NCI-H2227 treated with DMSO at 0.1 percent for 48 hours (cell line): Measurements from ENCODE around the gene ADIPOR2.

Experiments
- DNase-seq: peaks from one replicate; lab custom pipeline; 2025; lab: John Stamatoyannopoulos, UW

The ADIPOR2 gene

DNA sequence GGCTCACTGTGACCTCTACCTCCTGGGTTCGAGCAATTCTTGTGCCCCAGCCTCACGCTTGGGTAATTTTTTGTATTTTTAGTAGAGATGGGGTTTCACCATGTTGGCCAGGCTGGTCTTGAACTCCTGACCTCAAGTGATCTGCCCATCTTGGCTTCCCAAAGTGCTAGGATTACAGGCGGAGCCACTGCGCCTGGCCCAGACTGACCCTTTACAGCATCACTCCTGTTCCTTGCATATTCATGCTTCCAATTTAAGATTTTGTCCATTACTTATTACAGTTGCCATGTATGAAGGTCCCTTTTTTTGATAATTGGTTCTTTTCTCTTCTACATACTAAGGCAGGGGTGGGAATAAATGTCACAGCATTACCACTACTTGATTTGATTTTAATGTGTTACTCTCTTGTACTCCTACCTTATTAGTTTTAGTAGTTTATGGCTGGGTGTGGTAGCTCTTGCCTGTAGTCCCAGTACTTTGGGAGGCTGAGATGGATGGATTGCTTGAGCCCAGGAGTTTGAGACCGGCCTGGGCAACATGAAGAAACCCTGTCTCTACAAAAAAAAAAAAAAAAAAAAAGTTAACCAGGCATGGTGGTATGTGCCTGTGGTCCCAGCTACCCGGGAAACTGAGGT lies 46.9 kb downstream of the ADIPOR2 start:
- no peak for DNase-seq

DNA sequence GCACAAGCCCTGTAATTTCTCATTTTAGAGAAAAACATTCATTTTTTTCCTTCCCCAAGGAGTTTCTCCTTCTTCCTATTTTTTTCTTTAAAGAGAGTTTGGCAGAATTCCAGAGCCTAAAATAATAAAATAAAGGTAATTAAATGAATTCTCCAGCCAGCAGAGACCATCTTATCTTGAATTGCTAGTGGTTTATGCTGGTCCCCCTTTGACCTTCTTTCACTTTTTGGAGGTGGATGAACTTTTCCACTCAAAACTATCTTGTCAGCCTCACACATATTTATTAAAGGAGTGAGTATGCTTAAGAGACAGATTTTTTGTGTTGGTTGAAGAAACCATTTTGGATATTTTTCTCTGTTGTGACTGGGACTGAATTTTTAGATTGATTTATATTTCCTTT lies 47.6 kb downstream of the ADIPOR2 start:
- no peak for DNase-seq

DNA sequence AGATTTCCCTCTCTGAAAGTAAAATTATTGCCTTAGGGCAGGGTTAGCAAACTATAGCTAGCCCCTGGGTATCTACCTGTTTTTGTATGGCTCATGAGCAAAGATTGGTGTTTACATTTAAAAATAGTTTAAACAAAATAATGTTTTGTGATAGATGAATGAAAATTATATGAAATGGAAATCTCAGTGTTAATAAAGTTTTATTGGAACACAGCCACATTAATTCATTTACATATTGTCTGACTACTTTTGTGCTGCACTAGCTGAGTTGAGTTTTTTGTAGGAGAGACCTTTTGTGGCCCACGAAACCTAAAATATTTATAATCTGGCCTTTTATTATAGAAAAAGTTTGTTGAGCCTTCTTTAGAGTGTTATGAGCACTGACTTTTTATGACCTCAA lies 48.5 kb downstream of the ADIPOR2 start:
- DNase-seq: no peak

DNA sequence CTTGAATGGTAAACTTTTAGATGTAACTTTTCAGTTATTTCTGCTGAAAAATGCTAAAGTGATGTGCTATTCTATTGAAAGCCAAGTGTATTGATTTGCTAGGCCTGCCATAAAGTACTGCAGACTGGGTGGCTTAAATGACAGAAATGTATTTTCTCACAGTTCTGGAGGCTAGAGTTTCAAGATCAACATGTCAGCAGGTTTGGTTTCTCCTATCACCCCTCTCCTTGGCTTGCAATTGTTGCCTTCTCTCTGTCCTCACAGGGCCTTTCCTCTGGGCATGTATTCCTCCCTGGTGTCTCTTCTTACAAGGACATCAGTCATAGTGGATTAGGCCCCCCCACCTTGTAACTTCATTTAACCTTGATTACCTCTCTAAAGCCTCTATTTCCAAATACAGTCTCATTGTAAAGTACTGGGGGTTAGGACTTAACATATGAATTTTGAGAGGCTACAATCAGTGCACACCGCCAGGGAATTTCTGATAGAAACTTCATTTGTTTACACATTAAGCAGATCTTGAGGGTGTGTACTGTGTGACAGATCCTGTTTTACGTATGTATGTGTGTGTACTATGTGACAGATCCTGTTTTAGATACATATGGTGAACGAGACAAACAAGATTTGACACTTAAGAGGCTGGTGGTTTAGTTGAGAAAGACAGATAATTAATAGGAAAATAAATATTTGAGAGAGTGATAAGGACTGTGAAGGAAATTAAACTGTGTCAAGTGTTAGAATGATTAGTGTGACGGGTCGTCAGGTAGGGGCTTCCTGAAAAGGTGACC lies 49.5 kb downstream of the ADIPOR2 start:
- no peak for DNase-seq

DNA sequence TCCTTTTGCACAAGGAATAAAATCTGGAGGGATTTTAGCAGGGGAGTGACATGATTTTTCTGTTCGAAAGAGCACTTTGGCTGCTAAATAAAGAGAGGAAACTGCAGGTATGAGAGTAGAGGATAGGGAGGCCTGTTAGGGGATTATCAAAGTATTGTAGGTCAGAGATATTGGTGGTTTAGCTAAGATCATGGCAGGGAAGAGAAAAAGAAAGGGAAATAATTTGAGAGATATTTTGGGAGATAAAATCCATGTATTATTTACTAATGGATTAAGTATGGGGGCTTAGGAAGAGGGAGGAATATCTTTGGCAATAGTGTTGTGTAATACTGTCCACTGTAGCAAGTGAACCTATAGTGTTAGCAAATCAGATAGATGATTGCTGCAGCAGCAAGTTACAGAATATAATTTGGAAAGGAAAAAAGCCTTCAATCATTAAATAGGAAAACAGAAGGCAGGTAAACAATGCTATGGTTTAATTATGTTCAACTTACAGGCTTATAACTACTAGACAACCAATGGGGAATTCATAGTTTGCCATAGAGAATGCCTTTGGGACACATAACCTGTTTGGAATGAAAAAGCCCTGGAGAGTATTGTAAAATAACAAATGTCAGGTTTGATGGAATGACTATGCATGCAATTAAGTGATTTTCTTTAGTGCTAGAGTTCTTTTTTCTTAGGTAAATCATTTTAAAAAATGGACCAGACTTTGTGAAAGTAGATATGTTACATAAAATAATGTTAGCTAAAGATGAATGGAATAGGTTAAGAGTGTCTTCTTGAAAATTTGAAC lies 50.5 kb downstream of the ADIPOR2 start:
- no peak for DNase-seq

DNA sequence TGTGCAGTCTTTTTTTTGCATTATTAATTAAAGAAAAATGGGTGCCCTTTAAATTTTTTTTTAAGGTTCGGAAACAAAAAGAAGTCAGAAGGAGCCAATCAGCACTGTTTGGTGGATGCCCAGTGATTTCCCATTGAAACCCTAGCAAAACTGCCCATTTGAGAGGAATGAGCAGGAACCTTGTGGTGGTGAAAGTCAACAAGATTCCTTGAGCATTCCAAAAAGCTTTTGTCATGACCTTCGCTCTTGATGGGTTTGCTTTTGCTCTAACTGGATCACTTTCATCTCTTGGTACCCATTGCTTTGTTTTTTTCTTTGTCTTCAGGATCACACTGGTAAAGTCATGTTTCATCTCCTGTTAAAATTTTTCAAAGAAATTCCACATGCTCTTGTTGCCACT lies 54.1 kb downstream of the ADIPOR2 start:
- DNase-seq: no peak

DNA sequence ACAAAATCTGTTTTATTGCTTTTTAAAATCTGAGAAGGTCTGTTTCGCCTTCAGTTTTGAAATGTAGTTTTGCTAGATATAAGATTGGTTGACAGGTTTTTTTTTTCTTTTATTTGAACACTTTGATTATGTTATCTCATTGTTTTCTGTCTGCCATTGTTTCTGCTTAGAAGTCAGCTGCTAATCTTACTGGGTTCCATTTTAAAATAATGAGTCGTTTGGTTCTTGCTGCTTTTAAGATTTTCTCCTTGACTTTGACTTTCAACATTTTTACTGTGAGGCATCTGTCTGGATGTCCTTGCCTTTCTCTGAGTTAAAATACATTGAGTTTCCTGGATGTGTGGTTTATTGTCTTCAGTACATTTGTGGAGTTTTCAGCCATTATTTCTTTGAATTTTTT lies 56.7 kb downstream of the ADIPOR2 start:
- DNase-seq: no peak

DNA sequence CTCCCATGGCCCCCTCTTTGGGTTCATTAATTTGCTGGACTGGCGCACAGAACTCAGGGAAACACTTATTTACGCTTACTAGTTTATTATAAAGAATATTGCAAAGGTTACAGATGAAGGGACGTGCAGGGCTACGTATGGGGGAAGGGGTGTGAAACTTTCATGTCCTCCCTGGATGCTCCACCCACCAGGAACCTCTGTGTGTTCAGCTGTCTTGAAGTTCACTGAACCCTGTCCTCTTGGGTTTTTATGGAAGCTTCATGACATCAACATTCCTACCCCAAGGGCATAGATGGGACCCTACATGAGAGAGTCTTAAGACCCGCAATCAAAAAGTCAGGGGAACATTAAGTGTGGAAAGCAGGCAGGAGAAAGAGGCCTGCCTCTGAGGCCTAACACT lies 58.1 kb downstream of the ADIPOR2 start:
- DNase-seq: no peak

DNA sequence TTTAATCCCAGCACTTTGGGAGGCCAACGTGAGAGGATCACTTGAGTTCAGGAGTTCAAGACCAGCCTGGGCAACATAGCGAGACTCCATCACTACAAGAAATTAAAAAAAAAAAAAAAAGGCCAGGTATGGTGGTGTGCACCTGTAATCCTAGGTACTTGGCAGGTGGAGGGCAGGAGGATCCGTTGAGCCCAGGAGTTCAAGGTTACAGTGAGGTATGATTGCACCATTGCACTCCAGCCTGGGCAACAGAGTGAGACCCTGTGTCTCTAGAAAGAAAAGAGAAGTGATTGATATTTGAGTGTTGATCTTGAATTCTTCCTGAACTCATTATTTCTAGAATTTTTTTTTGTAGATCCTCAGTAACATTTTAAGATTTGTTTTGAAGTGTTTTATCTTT lies 59.4 kb downstream of the ADIPOR2 start:
- no peak for DNase-seq

DNA sequence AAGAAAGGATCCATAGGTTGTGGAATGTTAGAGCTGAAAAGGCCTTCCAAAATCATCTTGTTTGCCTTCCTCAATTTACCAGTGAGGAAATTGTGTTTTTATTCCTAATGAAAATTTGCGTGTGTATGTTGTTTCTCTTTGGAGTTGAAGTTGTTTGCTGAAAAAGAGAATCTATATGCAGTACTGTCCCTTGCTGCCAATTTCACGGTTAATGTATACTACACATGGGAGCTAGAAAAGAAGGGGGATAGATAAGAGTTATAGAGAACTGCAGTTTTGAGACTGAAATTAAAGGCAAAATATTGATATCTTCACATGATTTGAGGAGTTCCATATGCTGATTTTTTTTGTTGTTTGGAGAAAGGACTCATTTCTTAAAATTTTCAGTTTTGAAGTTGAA lies 67.5 kb downstream of the ADIPOR2 start:
- no peak for DNase-seq

DNA sequence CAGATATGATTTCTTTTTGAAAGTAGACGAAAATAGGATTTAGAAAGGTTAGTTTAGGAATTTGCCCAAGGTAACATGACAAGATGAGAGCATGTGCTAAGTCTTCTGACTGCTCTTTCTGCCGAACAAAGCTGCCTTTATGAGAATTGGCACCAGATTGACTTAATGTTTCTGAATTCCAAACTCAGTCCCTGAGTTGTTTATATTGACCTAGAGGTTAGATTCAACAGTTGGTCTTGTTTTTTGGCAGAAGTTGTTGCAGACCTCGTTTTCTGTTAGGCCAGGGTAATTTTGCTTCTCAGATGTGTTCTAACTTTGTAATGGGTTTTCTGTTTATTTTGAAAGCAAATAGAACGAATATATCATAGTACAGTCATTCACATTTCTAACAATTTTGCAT lies 68.0 kb downstream of the ADIPOR2 start:
- DNase-seq: no peak

DNA sequence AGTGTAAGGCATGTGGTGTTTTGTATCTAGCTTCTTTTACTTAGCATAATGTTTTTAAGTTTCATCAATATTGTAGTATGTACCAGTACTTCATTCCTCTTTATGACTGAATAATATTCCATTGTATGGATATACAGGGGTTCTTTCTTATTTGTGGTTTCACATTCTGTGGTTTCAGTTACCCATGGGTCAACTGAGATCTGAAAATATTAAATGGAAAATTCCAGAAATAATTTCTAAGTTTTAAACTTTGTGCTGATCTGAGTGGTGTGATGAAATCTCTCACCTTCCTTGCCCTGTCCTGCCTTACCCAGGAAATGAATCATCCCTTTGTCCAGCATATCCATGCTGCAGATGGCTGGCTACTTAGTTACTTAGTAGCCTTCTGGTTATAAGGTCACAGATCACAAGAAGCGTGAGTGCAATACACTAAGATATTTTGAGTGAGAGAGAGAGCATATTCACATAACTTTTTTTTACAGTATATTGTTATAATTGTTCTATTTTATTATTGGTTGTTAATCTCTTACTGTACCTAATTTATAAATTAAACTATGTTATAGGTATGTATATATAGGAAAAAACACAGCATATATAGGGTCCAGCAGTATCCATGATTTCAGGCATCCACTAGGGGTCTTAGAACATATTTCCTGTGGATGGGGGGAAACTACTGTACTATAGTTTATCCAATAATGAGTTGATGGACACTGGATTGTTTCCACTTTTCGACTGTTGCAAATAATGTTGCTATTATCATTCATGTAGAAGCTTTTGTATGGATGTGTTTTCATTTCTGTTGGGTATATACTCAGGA lies 69.9 kb downstream of the ADIPOR2 start:
- no peak for DNase-seq

DNA sequence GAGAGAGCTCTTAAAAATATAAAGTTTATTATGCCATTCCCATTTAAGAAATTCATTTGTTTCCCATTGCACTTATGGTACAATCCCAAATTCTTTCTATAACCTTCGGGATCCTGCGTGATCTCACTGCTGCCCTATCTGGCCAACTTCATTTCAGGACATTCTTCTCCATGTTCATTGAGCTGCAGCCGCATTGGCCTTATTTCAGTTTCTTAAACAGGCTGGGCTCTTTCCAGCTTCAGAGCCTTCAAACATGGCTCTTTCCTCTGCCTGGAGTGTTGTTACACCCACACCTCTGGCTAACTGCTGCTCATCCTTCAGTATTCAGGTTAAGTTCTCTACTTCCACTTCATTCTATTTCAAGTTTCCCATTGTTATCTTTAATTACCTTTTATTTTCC lies 71.0 kb downstream of the ADIPOR2 start:
- no peak for DNase-seq

DNA sequence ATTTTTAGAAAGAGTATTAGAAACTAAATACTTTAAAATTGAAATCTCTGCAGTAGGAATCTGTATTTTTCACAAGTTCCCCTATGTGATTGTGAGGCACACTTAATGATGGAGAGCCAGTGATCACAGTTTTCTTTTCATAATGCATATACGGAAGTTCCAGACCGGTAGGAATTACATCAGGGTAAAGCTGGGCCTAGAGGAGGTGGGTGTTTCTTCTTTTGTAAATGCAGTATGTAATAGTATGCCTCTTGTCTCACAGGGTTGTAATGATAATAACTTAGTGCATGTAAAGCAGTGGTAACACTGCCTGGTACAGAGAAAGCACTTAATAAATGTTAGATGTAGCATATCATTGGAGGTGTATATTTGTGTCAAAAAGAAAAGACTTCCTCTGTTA lies 72.3 kb downstream of the ADIPOR2 start:
- DNase-seq: no peak

DNA sequence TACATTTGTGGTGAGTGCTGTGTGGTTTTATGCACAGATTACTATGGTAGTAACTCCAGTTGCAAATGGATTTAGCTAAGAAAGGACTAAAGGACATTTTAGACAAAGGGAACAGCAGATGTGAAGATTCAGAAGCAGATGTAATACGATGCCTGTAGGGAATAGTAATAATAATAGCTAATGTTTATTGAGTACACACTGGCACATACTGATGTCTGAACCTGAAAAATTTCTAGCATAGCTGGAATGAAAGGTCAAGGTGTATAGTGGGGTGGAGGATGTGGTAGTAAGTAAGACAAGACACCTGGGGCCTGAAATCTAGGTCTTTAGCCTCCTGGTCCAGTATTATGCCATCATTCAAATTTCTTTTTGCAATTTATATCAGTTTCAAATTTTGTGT lies 75.2 kb downstream of the ADIPOR2 start:
- no peak for DNase-seq

DNA sequence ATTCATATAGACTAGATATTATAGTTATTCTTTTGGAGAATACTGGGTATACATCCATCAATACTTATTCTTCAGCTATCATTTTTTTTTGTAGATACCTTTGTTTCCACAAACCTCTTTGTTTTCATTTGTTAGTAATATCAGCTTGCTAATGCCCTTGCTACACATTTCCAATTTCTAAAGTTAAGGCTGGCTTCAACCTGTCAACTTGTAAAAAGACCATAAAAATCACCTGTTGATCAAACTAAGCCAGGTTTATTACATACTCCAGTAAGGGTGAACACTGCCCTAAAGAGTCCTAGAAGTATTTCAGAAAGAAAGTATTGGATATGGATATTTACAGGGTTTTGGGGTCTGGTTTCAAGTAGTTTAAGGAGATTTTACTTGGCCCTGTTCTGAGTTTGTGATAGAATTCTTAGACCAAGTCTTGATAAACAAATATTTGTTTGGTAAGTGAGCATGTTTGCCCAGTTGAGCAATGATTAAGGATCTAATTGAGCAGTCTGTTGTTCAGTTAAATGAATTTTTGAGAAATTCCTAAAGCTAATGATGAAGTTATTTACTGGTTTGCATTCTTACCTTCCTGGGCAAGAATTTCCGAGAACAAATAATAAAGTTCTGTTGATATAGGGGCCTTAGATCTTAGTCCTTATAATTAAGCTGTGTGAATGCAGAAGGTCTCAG lies 76.7 kb downstream of the ADIPOR2 start:
- DNase-seq: no peak

DNA sequence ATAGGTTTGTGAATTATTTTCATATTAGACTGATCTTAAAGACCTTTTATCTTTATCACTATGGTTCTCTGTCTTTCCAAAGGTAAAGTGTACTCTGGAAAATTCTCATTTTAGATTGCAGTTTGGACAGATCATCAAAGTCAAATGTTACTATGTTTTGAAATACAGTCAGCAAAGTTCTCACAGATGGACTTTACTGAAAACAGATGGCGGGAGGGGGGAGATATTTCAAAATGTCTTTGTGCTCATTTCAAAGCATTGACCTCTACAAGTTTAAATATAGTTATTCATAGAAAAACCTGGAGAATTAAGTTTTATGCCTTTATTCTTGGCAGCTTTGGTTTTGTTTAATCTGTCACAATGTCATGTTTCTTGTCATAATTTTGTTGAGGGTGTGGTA lies 77.7 kb downstream of the ADIPOR2 start:
- no peak for DNase-seq

DNA sequence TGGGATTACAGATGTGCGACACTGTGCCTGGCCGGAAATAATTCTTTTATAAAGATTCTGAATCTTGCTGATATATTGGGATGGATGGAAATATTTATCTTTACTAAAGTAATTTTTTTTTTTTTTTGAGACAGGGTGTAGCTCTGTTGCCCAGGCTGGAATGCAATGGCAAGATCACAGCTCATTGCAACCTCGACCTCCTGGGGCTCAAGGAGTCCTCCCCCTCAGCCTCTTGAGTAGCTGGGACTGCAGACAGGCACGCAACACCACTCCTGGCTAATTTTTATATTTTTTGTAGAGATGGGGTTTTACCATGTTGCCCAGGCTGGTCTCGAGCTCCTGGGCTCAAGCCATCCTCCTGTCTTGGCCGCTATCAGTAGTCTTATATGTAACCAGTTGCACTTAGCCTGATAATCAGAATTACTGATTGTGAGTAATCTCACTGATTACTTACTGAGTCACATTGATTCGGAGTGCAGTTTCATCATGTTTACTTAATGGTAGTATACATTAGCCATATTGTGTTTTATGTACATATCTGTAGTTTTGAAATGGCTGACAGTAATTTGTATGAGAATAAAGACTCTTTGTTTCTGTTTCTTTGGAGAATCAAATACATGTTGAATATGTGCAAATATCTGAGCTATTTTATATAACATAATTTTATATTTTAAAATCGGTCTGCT lies 79.1 kb downstream of the ADIPOR2 start:
- no peak for DNase-seq

DNA sequence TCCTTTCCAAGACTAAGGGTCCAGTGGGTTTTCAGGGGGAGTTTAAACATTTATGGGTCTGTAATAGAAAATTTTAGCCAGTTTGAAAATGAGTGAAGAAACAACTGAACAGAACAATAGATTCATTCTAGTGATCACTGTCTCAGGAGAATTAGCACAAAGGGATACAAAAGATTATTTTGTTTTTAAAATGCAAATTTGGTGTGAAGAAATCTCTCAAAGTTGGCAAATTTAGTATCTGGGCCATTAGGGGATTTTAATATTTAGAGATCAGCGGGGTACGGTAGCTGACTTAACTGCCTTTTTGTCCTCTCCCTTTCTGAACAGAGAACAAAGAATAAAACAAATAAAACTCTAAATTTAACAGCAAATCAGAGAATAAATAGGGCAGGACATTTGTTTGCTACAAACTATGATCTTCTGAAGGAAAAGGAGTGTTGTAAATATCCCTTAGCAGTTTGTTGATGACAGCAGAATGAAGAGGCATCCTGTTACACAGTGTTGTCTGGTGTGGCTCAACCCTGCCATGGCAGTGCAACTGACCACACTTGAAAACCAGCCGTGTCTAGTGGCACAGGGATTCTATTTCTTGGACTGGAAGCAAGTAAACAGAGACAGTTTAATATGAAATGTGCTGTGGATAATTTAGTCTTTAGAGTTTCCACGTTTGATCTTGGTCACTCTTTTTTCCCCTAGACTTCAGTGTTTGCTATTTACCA lies 83.2 kb downstream of the ADIPOR2 start:
- DNase-seq: no peak

DNA sequence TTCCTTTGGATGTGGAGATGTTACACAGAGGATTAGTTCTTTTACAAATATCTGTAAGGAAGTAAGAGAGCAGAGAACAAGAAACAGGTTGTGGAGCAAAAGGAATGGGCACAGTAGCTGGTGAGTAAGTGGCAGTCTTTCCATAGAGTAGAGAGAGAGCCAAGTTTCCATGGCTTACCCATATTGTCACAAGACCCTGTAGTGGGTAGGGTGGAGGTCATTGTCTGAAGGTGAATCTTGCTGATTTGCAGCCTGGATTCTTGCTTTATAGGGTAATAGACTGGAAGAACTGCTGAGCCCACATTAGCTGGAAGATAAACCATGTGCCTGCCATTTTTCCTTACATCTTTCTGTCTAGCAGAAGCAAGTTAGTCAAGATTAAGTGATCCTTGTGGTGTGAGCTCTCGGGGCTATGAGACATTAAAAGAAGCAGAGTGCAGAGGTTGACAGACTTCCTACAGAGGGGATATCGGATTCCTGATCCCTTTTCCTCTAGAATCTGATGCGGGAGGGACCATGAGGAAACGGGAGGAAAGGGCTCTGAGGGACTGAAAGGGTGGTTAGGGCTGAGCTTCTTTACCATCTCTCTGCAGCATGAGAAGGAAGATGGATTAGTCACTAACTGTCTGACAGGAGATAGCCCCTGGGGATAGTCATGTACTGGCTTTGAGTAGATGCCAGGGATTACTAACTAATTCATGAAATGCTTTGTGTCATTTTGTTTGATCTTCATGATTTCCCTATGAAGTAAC lies 85.5 kb downstream of the ADIPOR2 start:
- no peak for DNase-seq
